ENCODE results near the gene GP5.

- no peak for TF ChIP-seq EGR1 (IDR thresholded peaks at IDR 0.05)
- no peak for TF ChIP-seq EP300 (IDR thresholded peaks at IDR 0.05; ENCODE audit: borderline replicate concordance)
- no peak for TF ChIP-seq TEAD4 (IDR thresholded peaks at IDR 0.05)
Observed at GRCh38 chr3:194418671-194419070, 19.6 kb upstream of the GP5 start.
